AG10803 (cell line): ENCODE results near the gene SZT2.

ENCODE experiments used
- DNase-seq: peaks from one replicate; pipeline ENCODE4 v3.0.0; 2010; ENCODE audit warnings: low read depth
- H3K4me3 ChIP-seq: 2 replicates; pipeline ENCODE4 v1.5.1; 2011; ENCODE audit warnings: mild to moderate bottlenecking, low read length, control low read depth
- TF ChIP-seq, protein P1 (sequence below): conservative IDR thresholded peaks from 2 replicates; pipeline ENCODE4 v1.5.1; 2011; ENCODE audit warnings: mild to moderate bottlenecking, low read length, control low read depth, inconsistent platforms

SZT2 gene

DNA sequence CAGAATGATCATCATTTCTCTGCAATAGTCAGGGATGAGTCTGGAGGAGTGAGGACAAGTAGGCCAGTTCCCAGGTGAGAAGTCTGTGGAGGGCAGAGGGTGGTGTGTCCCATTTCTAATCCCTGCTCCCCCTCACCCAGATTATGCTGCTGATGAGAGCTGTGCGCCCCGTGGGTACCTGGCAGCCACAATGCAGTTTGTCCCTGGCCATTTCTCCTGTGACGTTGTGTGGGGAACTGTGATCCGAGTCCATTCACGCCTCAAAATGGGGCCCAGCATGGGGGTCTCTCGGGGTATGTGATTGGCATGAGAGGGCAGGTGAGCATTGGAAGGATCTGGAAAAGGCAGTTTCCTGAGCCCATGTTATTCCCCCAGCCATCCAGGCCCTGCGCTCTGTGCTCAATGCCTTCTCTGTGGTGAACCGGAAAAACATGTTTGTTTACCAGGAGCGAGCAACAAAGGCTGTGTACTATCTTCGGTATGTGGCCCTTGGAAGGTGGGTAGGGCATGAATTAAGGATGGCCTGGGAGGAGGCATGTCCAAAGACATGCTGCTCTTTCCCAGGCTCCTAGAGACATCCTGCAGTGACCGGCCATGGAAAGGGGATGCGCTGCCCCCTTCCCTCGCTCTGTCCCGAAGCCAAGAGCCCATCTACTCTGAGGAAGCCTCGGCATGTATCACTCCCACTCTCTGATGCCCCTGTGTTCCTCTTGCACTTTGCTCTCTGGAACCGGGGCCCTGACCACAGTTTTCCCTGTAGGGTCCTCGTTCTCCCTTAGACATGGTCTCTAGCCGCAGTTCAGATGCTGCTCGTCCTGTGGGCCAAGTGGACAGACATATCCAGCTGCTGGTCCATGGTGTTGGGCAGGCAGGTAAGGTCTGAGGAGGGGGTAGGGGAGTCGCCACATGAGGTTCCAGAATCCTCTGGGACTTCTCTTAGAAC lies 47.6 kb downstream of the SZT2 start:
- TF ChIP-seq, protein P1, sequence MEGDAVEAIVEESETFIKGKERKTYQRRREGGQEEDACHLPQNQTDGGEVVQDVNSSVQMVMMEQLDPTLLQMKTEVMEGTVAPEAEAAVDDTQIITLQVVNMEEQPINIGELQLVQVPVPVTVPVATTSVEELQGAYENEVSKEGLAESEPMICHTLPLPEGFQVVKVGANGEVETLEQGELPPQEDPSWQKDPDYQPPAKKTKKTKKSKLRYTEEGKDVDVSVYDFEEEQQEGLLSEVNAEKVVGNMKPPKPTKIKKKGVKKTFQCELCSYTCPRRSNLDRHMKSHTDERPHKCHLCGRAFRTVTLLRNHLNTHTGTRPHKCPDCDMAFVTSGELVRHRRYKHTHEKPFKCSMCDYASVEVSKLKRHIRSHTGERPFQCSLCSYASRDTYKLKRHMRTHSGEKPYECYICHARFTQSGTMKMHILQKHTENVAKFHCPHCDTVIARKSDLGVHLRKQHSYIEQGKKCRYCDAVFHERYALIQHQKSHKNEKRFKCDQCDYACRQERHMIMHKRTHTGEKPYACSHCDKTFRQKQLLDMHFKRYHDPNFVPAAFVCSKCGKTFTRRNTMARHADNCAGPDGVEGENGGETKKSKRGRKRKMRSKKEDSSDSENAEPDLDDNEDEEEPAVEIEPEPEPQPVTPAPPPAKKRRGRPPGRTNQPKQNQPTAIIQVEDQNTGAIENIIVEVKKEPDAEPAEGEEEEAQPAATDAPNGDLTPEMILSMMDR = no peak
- H3K4me3 ChIP-seq = no peak overlapping the region
- DNase-seq = no peak

DNA sequence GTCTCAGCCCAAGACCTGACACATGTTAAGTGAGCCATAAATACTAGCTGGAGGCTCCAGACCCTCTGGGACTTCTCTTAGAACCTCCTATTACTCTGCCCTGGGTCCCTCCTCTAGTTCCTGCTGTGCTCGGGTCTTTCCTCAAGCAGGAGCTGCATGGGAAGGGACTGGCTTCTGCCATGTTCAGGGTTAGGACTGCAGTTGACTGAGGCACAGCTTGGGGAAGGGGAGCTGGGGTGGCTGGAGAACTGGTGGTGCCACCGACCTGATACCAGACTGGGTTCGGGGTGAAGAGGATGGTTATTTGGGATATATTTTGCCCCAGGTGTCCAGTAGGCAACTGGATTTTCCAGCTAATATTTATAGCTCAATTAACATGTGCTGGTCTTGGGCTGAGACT lies 48.3 kb downstream of the SZT2 start:
- DNase-seq = no peak
- H3K4me3 ChIP-seq = no peak overlapping the region
- TF ChIP-seq, protein P1 = no peak

DNA sequence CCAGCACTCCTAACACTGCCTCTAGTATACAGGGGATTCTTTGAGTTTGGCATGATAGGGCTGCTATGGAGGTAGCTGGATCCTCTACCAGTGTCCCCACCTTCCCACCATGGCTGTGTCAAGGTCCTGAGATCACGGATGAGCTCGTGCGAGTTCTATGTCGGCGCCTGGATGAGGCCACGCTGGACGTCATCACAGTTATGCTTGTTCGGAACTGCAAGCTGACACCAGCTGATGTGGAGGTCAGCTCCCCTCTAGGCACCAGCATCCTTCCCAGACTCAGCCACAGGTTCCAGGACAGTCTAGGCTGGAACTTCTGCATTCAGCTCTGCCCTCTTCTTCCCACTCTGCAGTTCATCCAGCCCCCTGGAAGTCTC lies 48.9 kb downstream of the SZT2 start:
- DNase-seq = no peak
- TF ChIP-seq, protein P1 = no peak
- no peak overlapping the region for H3K4me3 ChIP-seq

DNA sequence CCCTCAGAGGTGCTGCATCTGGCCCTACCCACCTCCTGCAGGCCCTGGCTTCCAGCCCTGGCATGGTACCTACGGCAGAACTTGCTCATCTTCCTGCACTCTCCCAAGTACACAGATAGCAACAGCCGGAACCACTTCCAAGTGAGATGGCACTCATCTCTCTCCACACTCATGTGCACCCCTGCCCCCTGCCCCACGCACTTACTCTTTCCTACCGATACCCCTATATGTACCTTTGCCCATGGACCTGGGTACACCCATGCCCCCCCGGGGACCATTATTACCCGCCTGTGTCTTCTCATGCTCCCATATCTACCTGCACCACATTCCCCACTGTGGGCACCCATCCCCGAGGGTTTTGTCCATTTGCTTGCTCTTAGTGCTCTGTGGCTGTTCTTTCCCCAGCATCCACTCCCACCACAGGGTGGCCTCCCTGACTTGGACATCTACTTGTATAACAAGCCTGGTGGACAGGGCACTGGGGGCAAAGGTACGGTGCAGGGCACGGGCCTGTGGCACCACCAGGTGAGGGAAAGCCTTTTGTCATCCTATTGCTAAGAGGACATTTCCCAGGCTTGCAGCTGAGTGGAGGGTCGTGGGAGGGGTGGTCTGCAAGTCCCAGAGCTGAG lies 49.4 kb downstream of the SZT2 start:
- no peak for DNase-seq
- TF ChIP-seq, protein P1 = no peak

DNA sequence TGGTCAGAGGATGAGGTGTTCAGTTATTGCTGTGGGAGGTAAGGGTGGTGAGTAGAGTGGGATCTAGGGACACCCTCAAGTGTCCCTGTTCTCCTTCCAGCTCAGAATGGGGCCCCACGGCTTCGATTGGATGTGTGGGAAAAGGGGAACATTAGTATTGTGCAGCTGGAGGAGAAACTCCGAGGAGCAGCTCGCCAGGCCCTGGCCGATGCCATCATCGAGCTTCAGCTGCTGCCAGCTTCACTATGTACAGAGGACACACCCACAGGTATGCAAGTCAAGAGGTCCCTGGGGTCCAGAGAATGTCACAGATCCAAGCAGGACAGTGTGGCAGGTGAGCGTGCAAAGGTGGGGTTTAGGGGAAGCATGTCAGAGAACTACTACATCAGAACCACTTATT lies 50.1 kb downstream of the SZT2 start:
- TF ChIP-seq, protein P1 = no peak

More for the DNA sequence above, 49.4 kb downstream of the SZT2 start:
- H3K4me3 ChIP-seq = no peak overlapping the region

DNA sequence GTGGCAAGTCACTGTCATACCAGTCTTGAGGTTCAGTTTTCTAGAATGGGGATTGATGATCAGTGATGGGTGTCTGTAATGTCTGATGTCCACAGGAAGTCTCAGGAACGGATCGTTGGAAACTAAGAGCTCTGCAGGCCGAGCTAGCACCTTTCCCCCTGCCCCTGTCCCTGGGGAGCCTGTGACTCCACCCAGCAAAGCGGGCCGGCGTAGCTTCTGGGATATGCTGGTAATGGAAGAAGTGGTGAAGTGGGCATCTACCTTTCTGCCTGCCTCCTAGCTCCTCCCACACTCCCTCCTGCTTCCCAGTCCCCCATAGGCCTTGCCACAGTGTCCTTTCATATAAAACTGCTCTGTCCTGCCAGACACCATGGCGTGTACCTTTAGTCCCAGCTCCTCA lies 50.7 kb downstream of the SZT2 start:
- H3K4me3 ChIP-seq = no peak overlapping the region
- no peak for DNase-seq
- TF ChIP-seq, protein P1 = no peak

More for the DNA sequence above, 50.1 kb downstream of the SZT2 start:
- DNase-seq = no peak
- H3K4me3 ChIP-seq = no peak overlapping the region
